ENCODE measurements around the gene MYZAP. TPM values are rescaled to one million over a fixed set of nuclear protein-coding genes. Genes with fewer than 3 reads are reported as not detected.

MYZAP gene
- polyA plus RNA-seq, 12 donors = 2.3 to 6.3 (median 3.2) TPM; not detected in 1

DNA sequence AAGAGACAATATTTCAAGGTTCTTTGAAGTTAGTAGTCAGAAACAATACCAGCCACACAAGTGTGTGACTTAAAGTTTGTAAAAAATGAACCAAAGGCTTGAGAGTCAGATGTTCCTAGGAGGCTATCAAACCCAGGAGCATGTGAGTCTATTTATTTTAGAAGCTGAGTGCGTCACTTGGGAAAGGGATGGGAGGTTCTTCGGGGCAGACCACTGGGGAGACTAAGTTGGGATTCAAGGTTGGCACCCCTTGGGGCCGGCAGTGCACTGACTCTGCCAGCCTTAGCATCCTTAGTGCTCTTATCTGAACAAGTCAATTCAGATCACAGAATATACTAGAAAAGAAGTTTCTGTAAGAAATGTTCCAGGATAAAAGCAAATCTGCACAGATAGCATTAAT lies 64.7 kb downstream of the MYZAP start:
- DNase-seq = no peak

DNA sequence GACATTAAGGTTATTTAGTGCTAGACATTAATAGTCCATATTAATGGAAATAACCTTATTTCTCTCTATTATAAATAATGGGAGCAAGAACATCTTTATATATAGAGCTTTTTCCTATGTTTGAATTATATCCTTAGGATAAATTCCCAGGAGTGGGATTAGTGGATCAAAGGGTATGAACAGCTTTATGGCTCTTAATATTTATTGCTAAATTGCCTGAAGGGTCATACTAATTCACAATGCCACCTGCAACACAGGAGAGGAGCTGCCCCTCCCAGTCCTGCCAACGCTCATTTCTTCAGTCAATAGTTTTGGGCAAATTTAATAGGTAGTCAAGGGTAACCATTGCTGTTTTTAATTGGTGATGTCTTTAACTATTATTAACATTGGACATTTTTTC lies 65.9 kb downstream of the MYZAP start:
- DNase-seq = no peak

DNA sequence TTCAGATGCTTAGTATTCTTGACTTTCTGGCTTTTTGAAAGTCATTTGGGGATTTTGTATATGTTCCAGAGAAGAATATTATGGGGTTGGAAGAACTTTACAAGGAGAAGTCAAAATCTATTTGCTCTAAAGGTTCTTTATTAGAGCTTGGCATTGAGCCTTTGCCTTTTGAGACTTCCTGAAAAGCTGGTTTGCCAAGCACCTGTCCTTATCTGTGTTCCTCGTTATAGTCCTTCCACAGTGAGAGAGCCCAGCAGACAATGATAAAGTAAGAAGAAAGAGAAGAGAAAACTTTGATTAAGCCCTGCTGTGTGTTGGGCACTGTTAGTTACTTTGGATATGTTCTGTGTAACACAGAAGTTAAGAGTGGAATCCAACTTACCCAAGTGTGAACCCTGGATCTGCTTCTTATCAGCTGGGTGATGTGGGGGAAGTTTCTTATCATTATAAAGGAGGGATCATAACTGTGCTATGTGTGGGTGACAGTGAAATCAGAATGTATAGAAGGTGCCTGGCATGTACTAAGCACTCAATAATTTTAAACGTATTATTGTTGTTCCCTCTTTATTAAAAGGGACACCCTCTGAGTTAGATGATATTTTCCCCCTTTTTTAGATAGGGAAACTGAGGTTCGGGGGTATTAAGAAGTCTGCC lies 70.5 kb downstream of the MYZAP start:
- no peak for DNase-seq

GRCh38 chr15:57662802-57663201 lies 71.1 kb downstream of the MYZAP start:
- no peak for DNase-seq

GRCh38 chr15:57663262-57663661 lies 71.6 kb downstream of the MYZAP start:
- no peak for DNase-seq

DNA sequence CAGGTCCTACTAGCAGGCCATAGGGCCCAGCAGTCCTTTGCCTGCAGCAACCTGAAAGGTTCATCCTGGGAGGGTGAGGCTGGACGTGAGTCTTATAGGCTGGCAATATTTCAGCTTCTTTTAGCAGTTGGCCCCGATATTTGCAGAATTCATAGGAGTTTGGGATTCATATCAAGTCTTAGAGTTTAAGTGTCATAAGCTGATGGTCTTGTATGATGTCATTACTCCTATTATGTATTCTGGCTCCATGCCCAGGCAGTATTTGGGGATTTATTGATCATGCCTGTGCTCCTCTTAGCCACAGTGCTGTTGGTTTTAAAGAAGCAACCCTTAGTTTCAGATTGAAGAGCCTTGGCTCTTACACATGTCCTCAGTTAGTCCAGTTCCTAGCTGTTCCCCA lies 73.5 kb downstream of the MYZAP start:
- DNase-seq = no peak

- DNase-seq = no peak
Measured at GRCh38 chr15:57665939-57666338, 74.2 kb downstream of the MYZAP start.

DNA sequence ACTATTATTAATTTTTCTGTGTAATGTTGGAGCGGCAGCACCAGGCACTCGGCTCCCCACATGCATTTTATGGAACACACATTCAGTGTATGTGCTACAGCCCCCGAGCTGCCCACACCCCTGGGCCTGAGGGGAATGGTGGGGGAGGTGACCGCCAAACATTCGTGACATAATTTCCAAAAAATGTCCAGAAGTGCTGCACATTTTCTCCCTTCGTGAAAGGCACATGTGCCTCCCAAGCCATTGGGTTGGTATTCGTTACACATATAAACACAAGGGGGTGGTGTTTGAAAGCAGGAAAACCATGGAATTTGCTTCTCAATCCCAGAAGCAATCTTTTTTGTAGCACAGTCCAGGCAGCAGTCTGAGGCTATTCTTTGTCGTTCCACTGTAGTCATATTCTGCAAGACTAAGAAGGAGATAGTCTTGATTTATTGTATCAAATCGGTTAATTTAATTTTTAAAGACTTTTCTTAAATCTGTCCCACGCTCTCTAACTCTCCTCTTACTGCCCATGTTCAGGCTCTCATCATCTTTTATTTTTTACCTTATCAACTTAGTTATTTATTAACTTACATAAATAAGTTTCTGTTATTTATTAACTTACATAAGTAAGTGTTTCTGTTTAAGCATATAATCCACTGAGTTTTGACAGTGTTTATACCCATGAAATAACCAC lies 75.6 kb downstream of the MYZAP start:
- peak; percentile 37 for DNase-seq

DNA sequence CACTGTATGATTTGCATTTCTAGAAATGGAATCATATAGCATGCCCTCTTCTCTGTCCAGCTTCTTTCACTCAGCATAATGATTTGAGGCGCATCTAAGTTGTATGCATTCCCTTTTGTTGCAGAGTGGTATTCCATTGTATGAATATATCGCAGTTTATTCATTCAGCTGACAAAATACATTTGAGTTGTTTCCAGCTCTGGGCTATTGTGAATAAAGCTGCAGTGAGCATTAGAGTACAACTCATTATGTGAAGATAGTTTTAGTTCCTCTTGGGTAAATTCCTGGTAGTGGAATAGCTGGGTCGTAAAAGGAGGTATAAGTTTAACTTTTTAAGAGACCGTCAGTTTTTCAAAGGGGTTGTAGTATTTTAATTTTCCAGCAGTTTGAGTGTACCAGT lies 76.3 kb downstream of the MYZAP start:
- DNase-seq = no peak

DNA sequence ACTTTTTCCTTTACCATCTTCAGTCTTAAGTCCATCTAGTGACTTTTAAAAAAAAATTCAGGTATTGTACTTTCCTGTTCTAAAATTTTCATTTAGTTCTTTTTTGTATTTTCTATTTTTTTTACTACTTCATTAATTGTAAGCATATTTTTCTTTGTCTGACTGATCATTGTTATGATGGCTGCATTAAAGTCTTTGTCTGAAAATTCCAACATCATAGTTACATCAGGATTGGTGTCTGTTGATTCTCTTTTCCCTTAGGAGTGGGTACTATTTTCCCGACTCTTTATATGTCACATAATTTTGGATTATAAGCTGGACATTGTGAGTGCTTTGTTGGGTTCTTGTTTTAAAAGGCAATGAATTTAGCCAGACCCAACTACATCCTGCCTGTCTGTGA lies 79.9 kb downstream of the MYZAP start:
- no peak for DNase-seq

DNA sequence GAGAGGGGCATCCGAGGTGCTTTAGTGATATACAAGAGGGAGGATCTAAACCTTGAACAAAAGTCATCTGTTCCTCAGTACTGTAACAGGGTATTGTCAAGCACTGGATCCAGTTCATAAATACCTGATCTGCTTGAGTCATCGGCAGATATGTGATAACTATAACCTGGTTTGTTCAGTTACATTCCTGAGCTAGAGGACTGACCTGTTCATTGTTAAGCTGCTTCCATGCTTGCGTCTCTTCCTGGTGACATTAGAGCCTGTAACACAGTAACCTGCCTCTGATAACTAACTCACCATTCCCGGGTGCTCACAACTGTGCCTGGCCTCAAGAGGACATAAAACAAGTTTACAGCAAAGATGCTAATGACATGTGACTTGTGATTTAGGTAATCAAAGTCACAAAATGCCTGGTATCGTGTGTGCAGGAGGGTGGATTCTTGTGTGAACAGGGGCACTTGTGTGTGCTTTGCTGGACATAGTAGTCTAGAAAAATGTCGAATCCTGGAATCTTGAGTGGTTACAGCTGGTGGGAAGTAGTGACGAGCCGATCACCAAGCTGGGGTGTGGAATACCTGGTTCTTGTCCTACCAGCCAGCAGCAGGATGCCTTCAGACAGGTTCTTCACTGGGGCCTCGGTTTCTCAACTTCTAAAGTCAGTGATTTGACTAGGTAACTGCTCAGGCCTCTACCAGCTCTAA lies 83.9 kb downstream of the MYZAP start:
- no peak for DNase-seq

DNA sequence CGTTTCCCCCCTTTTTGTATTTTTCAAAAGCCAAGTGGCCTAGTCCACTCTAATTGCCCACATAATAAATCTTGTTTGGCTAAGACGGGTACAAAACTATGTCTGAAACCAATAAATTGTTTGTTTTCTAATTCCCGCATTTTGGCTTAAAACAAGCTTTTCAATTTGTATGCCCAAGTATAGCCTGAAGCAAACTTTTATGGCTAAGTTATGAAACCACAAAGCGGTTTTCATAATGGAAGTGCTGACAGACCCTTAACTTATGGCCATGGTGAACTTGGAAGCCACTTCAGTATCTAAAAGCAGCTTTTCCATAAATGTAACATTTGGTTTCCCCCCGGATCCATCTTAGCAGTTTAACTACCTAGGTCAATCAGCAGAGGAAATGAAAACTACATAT lies 84.9 kb downstream of the MYZAP start:
- no peak for DNase-seq

DNA sequence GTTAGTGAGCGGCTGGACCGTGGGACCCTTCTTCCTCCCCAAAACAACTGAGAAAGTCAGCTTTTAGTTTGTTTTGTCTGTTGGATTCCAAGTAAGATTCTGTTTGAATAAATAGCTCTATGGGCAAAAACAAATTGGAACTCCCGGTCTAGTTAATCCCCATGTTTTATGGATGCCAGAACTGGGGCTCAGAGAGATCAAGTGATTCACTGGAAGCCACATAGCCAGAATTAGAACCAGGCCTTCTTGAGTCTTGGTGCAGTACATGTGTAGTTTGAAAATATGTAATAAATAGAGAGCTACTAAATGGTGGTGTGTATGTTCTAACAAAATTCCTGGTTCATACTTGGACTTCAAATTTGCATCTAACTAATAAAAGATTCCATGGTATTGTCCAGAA lies 85.5 kb downstream of the MYZAP start:
- DNase-seq = no peak

DNA sequence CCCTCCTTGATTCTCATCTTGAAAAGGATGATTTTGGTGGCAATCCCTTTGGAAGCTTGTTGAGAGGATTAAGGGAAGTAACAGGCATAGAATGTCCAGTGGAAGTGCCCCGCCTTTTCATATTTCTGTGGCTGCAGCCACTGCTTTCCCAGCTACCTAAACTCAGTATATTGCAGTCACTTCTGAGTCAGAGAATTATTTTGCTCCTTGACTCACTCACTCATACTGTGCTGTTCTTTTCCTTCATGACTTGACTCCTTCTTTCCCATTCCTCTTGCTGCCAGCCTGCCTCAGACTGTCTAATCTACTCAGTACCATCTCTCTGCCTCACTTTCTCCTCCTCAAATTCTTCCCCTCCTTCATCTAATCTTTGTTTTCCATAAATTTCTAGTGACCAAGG lies 88.3 kb downstream of the MYZAP start:
- no peak for DNase-seq

DNA sequence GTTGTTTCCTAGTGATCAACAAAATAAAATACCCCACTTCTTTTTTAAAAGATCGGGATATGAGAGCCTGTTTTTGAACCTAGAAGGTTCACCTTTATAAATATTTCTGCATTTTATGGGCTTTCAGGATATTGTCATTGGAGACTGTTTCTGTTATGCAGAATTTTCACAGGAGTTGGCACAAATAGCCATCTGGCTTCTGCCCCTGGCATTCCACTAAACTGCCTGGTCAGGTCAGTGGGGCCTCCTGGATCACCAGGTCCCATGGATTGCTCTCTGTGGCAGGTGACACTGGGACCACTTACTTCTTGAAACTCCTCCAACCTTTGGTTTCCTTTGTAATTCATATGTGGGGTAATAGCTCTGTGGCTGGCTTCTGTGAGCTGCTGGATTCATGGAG lies 89.3 kb downstream of the MYZAP start:
- no peak for DNase-seq

DNA sequence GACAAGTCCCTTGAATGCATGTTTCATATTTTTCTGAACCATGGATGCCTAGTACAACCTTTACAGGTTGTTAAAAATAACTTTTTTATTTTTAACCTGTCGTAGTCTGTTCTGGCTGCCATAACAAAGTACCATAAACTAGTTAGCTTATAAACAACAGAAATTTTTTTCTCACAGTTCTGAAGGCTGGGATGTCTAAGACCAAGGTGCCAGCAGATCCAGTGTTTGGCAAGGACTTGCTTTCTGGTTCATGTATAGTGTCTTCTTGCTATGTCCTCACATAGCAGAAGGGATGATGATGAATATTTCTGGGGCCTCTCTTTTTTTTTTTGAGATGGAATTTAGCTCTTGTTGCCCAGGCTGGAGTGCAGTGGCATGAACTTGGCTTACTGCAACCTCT lies 91.8 kb downstream of the MYZAP start:
- DNase-seq = no peak

GRCh38 chr15:57684491-57685151 lies 92.9 kb downstream of the MYZAP start:
- DNase-seq = no peak

- no peak for DNase-seq
Measured at GRCh38 chr15:57685306-57686095, 93.8 kb downstream of the MYZAP start.

DNA sequence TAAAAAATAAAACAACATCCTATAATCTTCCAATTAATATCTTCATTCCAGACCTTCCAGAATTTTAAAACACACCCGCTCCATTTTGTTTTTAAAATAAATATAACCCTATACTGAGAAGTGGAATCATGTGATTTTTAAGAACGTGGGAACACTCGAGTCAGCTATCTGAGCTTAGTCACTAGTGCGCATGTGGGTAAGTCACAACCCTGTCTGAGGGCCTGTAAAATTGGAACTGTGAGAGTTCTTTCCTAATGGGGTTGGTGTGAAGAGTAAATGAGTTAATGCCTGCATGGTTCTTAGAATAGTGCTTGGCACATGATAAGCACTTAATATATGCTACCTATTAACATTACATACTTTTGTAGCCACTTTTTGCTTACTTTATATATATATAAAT lies 95.0 kb downstream of the MYZAP start:
- no peak for DNase-seq

DNA sequence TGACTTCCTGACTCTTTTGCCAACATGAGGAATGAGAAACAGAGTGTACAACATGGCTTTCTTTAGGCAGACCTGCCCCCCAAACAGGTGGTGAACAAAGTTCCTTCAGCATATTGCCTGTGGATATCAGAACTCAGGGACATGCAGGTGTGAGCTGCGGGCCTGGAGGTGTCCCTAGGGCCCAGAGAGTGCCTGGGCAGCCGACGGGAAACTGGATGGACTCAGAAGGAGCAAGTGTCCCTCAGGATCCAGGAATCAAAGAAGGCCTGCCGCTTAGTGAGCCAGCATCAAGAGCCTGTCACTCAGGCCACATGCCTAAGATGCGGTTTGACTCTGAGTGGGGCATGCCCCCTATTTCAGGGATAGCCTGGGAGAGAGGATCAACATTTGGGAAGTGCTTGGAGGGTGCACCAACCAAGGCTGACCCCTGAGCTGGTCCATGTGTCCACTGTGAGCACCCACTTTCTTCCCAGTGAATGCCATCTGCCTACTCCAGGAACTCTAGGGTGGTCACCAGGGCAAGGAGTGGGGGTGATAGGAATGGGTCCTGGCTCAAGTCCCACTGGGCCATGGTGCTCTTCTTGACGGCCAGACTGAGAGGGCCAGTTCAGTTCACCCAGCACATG lies 98.8 kb downstream of the MYZAP start:
- DNase-seq = no peak

- no peak for DNase-seq
Measured at GRCh38 chr15:57691082-57691481, 99.4 kb downstream of the MYZAP start.

Measured in muscle of arm (tissue), 12 donors.